Fibroblast of skin of left quadriceps (primary cell): ENCODE measurements around the gene SECTM1.

Experiments
- DNase-seq, 2 experiments: peaks; one replicate each; pipeline ENCODE4 v3.0.0-alpha.2; 2013; ENCODE audit warnings: low read depth in 2 of 2

Gene SECTM1

DNA sequence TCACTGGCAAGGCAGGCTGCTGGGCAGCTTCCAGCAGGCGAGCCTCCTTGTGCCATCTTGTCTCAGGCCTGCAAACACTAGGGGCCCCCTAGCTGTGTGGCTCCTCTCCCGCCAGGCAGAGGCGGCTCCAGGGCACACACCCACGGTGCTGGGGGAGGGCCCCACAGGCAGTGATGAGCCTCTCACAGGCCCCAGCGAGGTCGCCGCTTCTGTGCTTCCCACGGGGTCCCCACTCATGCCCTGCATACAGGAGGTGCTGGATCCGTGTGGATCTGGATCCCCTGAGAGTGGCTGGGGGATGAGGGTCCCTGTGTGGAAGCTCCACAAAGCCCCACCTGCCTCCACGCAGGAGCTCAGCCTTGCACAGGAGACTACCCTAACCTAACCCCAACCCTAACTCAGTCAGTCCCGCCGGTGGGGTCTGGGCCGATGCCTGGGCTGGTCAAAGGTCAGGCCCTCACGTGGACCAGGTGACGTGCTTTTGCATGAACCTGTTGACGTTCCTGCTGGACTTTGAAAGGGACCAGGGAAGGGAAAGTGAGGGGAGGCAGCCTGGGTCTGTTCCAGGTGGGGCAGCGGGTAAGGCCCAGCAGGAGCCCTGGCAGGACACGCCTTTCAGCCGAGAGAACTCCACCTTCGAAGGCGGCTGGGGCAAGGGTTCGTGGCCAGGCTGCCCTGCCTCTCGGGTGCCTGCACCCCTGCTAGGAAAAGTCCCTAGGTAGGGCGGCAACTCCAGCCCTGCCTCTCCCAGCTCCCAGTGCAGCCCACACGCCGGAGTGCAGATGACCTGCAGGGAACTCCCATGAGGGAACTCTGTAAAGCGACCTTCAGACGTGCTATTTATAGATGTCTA lies 5.2 kb downstream of the SECTM1 start:
- no peak for DNase-seq

- no peak for DNase-seq
These were observed 5.8 kb downstream of the SECTM1 start for GRCh38 chr17:82327757-82328140.

DNA sequence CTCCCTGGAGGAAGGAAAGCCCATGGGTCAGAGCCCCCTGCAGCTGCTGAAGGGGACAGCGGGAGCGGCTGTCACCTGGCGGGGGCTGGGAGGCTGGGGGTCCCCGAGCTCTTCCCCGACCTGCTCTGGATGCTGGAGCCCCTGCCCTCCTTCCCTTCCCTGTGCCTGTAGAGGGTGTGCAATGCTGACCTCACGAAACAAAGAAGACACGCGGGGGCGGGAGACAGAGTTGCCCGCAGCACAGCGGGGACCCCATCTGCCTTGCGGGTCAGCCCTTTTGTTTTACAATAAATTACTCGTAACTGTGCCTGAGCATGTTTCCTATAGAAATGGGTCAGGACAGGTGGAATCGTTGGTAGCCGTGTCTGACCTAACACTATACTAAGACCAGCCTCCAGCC lies 6.3 kb downstream of the SECTM1 start:
- DNase-seq: no peak

- DNase-seq: no peak
These were observed 8.0 kb downstream of the SECTM1 start for GRCh38 chr17:82325286-82326180.

DNA sequence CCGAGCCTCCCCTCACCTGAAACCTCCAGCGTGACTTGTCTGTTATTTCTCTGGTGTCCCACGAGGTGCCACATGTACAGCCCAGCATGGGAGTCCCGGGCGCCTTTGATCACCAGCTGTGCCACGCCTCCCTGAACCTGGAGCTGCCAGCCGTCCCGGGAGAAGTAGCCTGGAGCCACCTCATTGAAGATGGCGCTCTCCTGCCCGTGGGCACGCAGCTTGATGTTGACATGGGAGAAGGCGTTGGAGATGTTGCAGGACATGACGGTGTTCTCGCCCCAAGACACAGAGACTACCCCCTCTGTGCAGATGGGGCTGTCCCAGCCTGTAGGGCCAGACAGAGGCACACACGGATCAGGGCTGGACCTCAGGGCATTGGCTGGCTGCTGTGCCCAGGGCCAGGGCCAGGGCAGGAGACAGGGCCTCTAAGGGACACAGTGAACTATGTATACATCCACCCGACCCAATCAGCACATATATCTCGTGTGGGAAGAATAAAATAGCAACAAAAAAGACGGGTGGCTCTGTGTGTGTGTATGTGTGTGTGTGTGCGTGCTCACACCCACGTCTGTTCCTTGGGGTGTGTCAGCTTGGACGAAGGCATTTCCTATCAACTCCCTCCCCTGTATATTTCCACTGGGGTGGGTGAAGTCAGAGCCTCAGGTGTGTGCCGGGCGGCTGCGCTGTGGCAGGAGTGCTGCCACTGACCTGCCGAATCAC lies 8.8 kb downstream of the SECTM1 start:
- DNase-seq: no peak

GRCh38 chr17:82323514-82324234 lies 9.9 kb downstream of the SECTM1 start:
- DNase-seq: no peak

DNA sequence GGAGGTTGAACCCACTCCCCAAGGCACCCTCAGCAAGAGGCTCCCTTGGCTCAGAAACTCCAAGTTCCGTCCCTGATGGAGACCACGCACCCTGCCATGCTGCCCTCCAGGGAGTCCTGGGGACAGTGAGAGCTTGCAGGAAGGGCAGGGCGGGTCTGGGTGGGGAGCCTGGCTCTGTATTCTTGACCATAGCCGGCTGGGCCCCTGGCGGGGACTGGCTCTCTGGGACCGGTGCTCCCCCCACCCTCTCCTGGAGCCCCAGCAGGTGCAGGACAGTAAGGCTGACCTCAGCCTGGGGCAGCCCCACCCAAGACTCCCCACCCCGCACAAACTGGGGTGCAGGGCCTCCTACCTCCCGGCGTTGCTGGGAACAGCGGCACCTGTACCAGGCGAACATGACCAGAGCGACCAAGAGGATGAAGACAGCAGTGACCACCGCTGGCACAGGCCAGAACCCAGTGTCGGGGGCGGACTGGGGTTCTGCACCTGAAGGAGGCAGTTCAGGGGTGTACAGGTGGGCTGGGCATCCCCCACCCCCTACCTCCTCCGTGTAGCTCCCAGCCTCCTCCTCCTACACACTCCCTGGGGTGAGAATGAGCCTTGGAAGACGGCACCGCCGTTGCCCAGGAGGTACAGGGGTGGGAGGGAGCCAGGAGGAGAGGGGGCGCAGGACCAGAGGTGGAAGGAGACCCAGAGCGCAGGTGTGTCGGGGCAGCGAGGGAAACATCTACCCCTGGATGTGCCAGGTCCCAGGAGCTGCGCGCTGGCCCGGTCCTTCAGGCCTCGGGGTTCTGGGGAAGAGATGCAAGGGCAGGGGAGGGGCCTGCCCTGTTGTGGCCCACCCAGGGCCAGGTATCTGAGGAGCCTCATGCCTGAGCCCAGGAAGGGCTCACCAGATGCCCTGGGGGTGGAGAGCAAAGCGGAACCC lies 10.8 kb downstream of the SECTM1 start:
- DNase-seq: no peak

GRCh38 chr17:82321947-82322466 lies 11.6 kb downstream of the SECTM1 start:
- DNase-seq: no peak

- DNase-seq: no peak
These were observed 12.3 kb downstream of the SECTM1 start for GRCh38 chr17:82320956-82321927.

DNA sequence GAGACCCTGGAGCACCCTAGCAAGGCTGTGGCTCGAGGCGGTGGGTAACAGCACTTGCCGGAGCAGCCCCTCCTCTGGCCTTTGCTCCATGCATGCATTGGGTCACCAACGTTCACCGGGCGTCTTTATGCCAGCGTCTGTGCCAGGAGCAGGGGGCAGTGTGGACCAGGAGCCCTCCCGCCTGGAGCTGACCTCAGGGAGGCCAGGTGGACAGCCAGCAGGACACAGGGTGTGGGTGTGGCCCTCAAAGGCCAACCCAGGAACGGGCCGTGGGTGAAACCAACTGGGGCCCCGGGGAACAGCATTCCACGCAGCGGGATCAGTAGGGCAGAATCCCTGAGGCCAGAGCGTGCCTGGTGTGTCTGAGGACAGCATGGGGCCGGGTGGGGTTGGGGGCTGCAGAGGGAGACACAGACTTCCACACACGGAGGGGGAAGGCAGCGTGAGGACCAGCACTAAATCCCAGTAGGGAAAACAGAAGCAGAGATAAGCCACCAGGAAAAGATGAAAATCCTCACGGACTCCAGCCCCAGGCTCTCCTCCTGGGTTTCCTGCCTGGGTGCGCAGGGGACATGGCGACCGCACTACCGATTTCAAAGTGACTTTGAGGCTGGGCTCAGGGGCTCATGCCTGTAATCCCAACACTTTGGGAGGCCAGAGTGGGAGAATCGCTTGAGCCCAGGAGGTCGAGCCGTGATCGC lies 13.3 kb downstream of the SECTM1 start:
- no peak for DNase-seq

GRCh38 chr17:82319619-82320062 lies 13.9 kb downstream of the SECTM1 start:
- no peak for DNase-seq

- no peak for DNase-seq
These were observed 14.6 kb downstream of the SECTM1 start for GRCh38 chr17:82318772-82319606.

- DNase-seq: no peak
These were observed 15.4 kb downstream of the SECTM1 start for GRCh38 chr17:82318169-82318498.

GRCh38 chr17:82317394-82318168 lies 16.0 kb downstream of the SECTM1 start, which contains the start of gene CD7:
Gene CD7, minus strand, starts transcription at chr17:82317608. Its CDS starts 113 bp downstream, at chr17:82317495.
- no peak for DNase-seq

DNA sequence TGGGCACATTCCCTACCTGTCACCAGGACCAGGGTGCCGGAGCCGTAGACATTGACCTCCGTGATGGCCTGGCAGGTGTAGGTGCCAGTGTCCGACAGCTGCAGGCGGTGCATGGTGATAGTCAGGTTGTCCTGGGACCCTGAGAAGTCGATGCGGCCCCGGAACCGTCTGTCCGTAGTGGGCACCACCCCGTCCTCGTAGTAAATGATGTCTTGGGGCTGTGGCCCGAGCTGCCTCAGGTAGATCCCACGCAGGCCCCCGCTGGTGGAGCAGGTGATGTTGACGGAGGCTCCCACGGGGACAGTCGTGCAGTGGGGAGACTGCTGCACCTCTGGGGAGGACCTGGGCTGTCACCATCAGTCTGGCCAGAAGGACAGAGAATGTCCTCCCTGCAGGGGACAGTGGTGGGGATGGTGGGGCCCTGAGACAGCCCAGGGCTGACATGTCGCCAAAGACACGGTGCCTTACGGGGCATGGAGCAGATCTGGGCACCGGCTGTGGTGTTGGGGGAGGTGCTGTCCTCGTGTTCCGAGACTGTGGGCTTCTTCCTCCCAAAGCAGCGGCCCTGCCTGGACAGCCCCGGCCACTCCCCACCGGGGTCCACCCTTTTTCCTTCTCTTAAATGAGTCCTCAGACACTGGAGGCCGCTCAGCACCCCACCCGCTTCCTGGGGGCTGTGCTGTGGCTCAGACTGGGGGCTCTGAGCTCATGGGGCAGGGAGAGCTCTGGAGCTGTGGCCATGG lies 16.7 kb downstream of the SECTM1 start:
- no peak for DNase-seq
